K562 (cell line): Measurements from ENCODE around the gene HRAS. TPM values are rescaled to one million over a fixed set of nuclear protein-coding genes. Genes with fewer than 3 reads are reported as not detected.

ENCODE experiments used
- C11orf30 ChIP-seq: fragments of 450-650 bp; IDR thresholded peaks from 2 replicates; pipeline ENCODE4 v1.6.1; 2016; ENCODE audit warnings: low read depth, mild to moderate bottlenecking
- CEBPG ChIP-seq, 3 experiments: fragments of 200-800 bp in 1 of 3; sonication (Bioruptor generic) in 1 of 3; sonication (generic) in 1 of 3; formaldehyde crosslinking in 1 of 3; IDR thresholded peaks in 2 of 3; conservative IDR thresholded peaks in 1 of 3; 2 replicates each; pipeline versions ENCODE4 v1.6.1 to v1.8.0; 2016 to 2022; ENCODE audit warnings: missing compliant biosample characterization in 2 of 3, missing genetic modification characterization in 2 of 3, mild to moderate bottlenecking in 1 of 3, missing genetic modification reagents in 1 of 3
- CGGBP1 ChIP-seq: fragments of 250-450 bp; sonication (Bioruptor Pico); IDR thresholded peaks from 2 replicates; pipeline ENCODE4 v1.9.0; 2021; ENCODE audit warnings: mild to moderate bottlenecking
- COPS2 ChIP-seq: fragments of 450-650 bp; conservative IDR thresholded peaks from 2 replicates; pipeline ENCODE4 v1.6.1; 2016; ENCODE audit warnings: mild to moderate bottlenecking, moderate library complexity
- CREB5 ChIP-seq: fragments of 250-450 bp; sonication (Bioruptor Pico); IDR thresholded peaks from 2 replicates; pipeline ENCODE4 v1.5.0; 2020; ENCODE audit warnings: mild to moderate bottlenecking
- DPF2 ChIP-seq: fragments of 450-650 bp; IDR thresholded peaks from 2 replicates; pipeline ENCODE4 v1.6.1; 2016
- ERF ChIP-seq: fragments of 450-650 bp; formaldehyde crosslinking; IDR thresholded peaks from 2 replicates; pipeline ENCODE4 v1.4.0; 2020; ENCODE audit warnings: mild to moderate bottlenecking, mixed read lengths
- ETS1 ChIP-seq: conservative IDR thresholded peaks from 2 replicates; pipeline ENCODE4 v1.6.1; 2011; ENCODE audit warnings: low read depth, mild to moderate bottlenecking, low read length; ENCODE audit not compliant: control insufficient read depth
- EZH2 ChIP-seq: IDR thresholded peaks from 2 replicates; pipeline ENCODE4 v1.6.1; 2012; ENCODE audit warnings: low read depth, mild to moderate bottlenecking, inconsistent platforms, low read length, borderline replicate concordance
- FOXA1 ChIP-seq: fragments of 450-650 bp; IDR thresholded peaks from 2 replicates; pipeline ENCODE4 v1.6.1; 2016; ENCODE audit warnings: mild to moderate bottlenecking, borderline replicate concordance
- HBP1 ChIP-seq: fragments of 450-650 bp; formaldehyde crosslinking; IDR thresholded peaks from 2 replicates; pipeline ENCODE4 v1.4.0; 2022; ENCODE audit warnings: missing genetic modification characterization
- HES1 ChIP-seq: fragments of 450-650 bp; IDR thresholded peaks from 2 replicates; pipeline ENCODE4 v1.6.1; 2016; ENCODE audit warnings: low read depth, mild to moderate bottlenecking, moderate library complexity
- PREB ChIP-seq: sonication (generic); formaldehyde crosslinking; IDR thresholded peaks from 2 replicates; pipeline ENCODE4 v1.8.1; 2023; ENCODE audit warnings: mild to moderate bottlenecking, missing genetic modification reagents
- SAFB ChIP-seq: fragments of 200-400 bp; formaldehyde crosslinking; IDR thresholded peaks from 2 replicates; pipeline ENCODE4 v1.6.1; 2017; ENCODE audit warnings: low read depth, low read length, borderline replicate concordance
- SIX5 ChIP-seq, 2 experiments: IDR thresholded peaks; 2 replicates each; pipeline ENCODE4 v1.6.1; 2011; ENCODE audit warnings: low read length in 2 of 2, borderline replicate concordance in 1 of 2, low read depth in 1 of 2, mild to moderate bottlenecking in 1 of 2, moderate library complexity in 1 of 2; ENCODE audit not compliant: insufficient read depth in 1 of 2
- SMAD3 ChIP-seq: fragments of 450-650 bp; formaldehyde crosslinking; conservative IDR thresholded peaks from 2 replicates; pipeline ENCODE4 v1.4.0; 2020; ENCODE audit warnings: mild to moderate bottlenecking
- SNRNP70 ChIP-seq: fragments of 200-400 bp; formaldehyde crosslinking; optimal IDR thresholded peaks from 2 replicates; pipeline ENCODE3; 2017; ENCODE audit warnings: low read depth, low read length
- ZBTB8A ChIP-seq: fragments of 450-650 bp; IDR thresholded peaks from 2 replicates; pipeline ENCODE4 v1.6.1; 2018; ENCODE audit warnings: mild to moderate bottlenecking, moderate library complexity; ENCODE audit not compliant: partially characterized antibody
- ZFP1 ChIP-seq: fragments of 450-650 bp; formaldehyde crosslinking; IDR thresholded peaks from 2 replicates; pipeline ENCODE4 v1.4.0; 2020; ENCODE audit warnings: mild to moderate bottlenecking, mixed read lengths
- ZNF699 ChIP-seq: fragments of 250-450 bp; sonication (Bioruptor Pico); IDR thresholded peaks from 2 replicates; pipeline ENCODE4 v1.8.0; 2021; ENCODE audit warnings: mild to moderate bottlenecking, moderate library complexity; ENCODE audit not compliant: insufficient replicate concordance
- polyA plus RNA-seq, 8 experiments: library from polyadenylated mRNA; depleted of rRNA in 4 of 8; stranded (reverse) in 5 of 8; unstranded in 3 of 8; fragments of >200 nt; fragmentation: Nextera tagmentation in 2 of 8; fragmentation: Illumina TruSeq in 1 of 8; extraction: Ambion mirVana in 2 of 8; extraction: Trizol in 1 of 8; gene quantifications; 2 replicates each; pipeline versions ENCODE4 v1.2.1 to v1.2.3, GENCODE V29; 2011 to 2014; ENCODE audit warnings: inconsistent platforms in 1 of 8, missing spikeins in 1 of 8
- total RNA-seq, 7 experiments: library from RNA; depleted of rRNA in 6 of 7; stranded (reverse); fragments of >200 nt in 6 of 7; fragmentation: Illumina TruSeq in 2 of 7; extraction: Trizol in 2 of 7; gene quantifications; 2 replicates each; pipeline versions ENCODE4 v1.2.1 to v1.2.3, GENCODE V29; 2011 to 2021; ENCODE audit warnings: low replicate concordance in 1 of 7

The HRAS gene
- total and polyA plus RNA-seq, 9 of the 15 experiments (the other 6 are each of a cell fraction or from before 2014, with no cell fraction given), result 2.8 to 73.5 (median 29.6) TPM

- TF ChIP-seq CGGBP1 (CRISPR knock-in tag) (no peak), SNRNP70 (no peak), PREB (CRISPR knock-in tag) (no peak), CEBPG (CRISPR knock-in tag; IDR thresholded peaks at IDR 0.05) (no peak), CEBPG (tag; conservative IDR thresholded peaks at IDR 0.05 in 1 of 2, IDR thresholded peaks at IDR 0.05 in 1 of 2) (no peak), CREB5 (no peak), C11orf30 (peak; percentile 78), HES1 (0 out of 2 replicates have a peak, but pooled peaks have one; percentile 34), ETS1 (peak; percentile 32; the same call in 1 of the 2 replicates), DPF2 (no peak; the same call in 1 of the 2 replicates), COPS2 (no peak), SAFB (no peak), SMAD3 (no peak; the same call in 1 of the 2 replicates), HBP1 (CRISPR knock-in tag) (peak; percentile 53; the same call in 1 of the 2 replicates), EZH2 (no peak), ZBTB8A (no peak), ZNF699 (no peak), ERF (CRISPR knock-in tag) (peak; percentile 67; the same call in 1 of the 2 replicates), FOXA1 (no peak), SIX5 (IDR thresholded peaks at IDR 0.05; ENCODE audit: borderline replicate concordance in 1 of 2, insufficient read depth in 1 of 2, low read depth in 1 of 2, low read length in 2 of 2) (no peak), ZFP1 (CRISPR knock-in tag) (no peak)
Observed at GRCh38 chr11:506238-506994, 29.0 kb downstream of the HRAS start (continued).
